Measurements from ENCODE around the gene SMAD2.

GRCh38 chr18:47846431-47846830 lies 84.0 kb downstream of the SMAD2 start:
- TF ChIP-seq GABPA (IDR thresholded peaks at IDR 0.05; ENCODE audit: borderline replicate concordance, insufficient read depth, low read length) (no peak), CREB1 (IDR thresholded peaks at IDR 0.05) (no peak), CEBPB (IDR thresholded peaks at IDR 0.05; ENCODE audit: low read depth, low read length) (no peak), RBBP5 (IDR thresholded peaks at IDR 0.05; ENCODE audit: borderline replicate concordance, low read depth, low read length) (no peak), ATF3 (IDR thresholded peaks at IDR 0.05; ENCODE audit: insufficient read depth, low read depth, low read length) (no peak), HDAC2 (IDR thresholded peaks at IDR 0.05; ENCODE audit: borderline replicate concordance in 1 of 2, low read depth in 2 of 2, low read length in 2 of 2) (no peak), GTF2F1 (IDR thresholded peaks at IDR 0.05; ENCODE audit: borderline replicate concordance, low read depth, low read length) (no peak), SP4 (IDR thresholded peaks at IDR 0.05; ENCODE audit: low read length) (no peak), CHD1 (IDR thresholded peaks at IDR 0.05; ENCODE audit: low read depth, low read length) (no peak), RFX5 (IDR thresholded peaks at IDR 0.05; ENCODE audit: borderline replicate concordance, low read depth, low read length) (no peak), SAP30 (IDR thresholded peaks at IDR 0.05; ENCODE audit: insufficient read depth, insufficient replicate concordance, low read length) (no peak)
- TF ChIP-seq, protein P1, sequence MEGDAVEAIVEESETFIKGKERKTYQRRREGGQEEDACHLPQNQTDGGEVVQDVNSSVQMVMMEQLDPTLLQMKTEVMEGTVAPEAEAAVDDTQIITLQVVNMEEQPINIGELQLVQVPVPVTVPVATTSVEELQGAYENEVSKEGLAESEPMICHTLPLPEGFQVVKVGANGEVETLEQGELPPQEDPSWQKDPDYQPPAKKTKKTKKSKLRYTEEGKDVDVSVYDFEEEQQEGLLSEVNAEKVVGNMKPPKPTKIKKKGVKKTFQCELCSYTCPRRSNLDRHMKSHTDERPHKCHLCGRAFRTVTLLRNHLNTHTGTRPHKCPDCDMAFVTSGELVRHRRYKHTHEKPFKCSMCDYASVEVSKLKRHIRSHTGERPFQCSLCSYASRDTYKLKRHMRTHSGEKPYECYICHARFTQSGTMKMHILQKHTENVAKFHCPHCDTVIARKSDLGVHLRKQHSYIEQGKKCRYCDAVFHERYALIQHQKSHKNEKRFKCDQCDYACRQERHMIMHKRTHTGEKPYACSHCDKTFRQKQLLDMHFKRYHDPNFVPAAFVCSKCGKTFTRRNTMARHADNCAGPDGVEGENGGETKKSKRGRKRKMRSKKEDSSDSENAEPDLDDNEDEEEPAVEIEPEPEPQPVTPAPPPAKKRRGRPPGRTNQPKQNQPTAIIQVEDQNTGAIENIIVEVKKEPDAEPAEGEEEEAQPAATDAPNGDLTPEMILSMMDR (IDR thresholded peaks at IDR 0.05; ENCODE audit: control extremely low read depth in 1 of 3, insufficient read depth in 1 of 3, low read depth in 1 of 3, low read length in 3 of 3) = no peak
- TF ChIP-seq, protein P2, sequence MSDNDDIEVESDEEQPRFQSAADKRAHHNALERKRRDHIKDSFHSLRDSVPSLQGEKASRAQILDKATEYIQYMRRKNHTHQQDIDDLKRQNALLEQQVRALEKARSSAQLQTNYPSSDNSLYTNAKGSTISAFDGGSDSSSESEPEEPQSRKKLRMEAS (IDR thresholded peaks at IDR 0.05) = no peak
- TF ChIP-seq, protein P3, sequence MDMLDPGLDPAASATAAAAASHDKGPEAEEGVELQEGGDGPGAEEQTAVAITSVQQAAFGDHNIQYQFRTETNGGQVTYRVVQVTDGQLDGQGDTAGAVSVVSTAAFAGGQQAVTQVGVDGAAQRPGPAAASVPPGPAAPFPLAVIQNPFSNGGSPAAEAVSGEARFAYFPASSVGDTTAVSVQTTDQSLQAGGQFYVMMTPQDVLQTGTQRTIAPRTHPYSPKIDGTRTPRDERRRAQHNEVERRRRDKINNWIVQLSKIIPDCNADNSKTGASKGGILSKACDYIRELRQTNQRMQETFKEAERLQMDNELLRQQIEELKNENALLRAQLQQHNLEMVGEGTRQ (IDR thresholded peaks at IDR 0.05; ENCODE audit: low read length) = no peak
